Endothelial cell of umbilical vein (primary cell): Measurements from ENCODE around the gene RBMS3.

Source experiments
- EZH2 ChIP-seq: IDR thresholded peaks from 2 replicates; pipeline ENCODE4 v1.6.1; 2012; ENCODE audit warnings: borderline replicate concordance, low read depth, mild to moderate bottlenecking, moderate library complexity, low read length, inconsistent platforms; ENCODE audit not compliant: severe bottlenecking
- FOS ChIP-seq: IDR thresholded peaks from 2 replicates; pipeline ENCODE4 v1.6.1; 2011; ENCODE audit warnings: mild to moderate bottlenecking, low read length, moderate library complexity, borderline replicate concordance; ENCODE audit not compliant: insufficient read depth
- MAX ChIP-seq: IDR thresholded peaks from 2 replicates; pipeline ENCODE4 v1.6.1; 2011; ENCODE audit not compliant: insufficient read depth, insufficient read length
- MYC ChIP-seq: IDR thresholded peaks from one replicate; pipeline ENCODE4 v1.6.1; 2011; ENCODE audit warnings: mild to moderate bottlenecking, low read depth, low read length
- POLR2A ChIP-seq: IDR thresholded peaks from 2 replicates; pipeline ENCODE4 v1.6.1; 2012; ENCODE audit warnings: low read depth, mild to moderate bottlenecking, control low read depth, low read length
- POLR2AphosphoS5 ChIP-seq: IDR thresholded peaks from 2 replicates; pipeline ENCODE4 v1.6.1; 2012; ENCODE audit warnings: low read depth, mild to moderate bottlenecking, control low read depth, low read length, moderate library complexity; ENCODE audit not compliant: insufficient read depth
- TF ChIP-seq, protein P1 (sequence below), 2 donors: IDR thresholded peaks; 1 replicate in 1 of 2; 2 replicates in 1 of 2; pipeline ENCODE4 v1.5.1; 2011; ENCODE audit warnings: low read length in 2 of 2, mild to moderate bottlenecking in 2 of 2, moderate library complexity in 2 of 2, control low read depth in 1 of 2, inconsistent platforms in 1 of 2, low read depth in 1 of 2; ENCODE audit not compliant: insufficient read depth in 1 of 2; ENCODE audit errors: extremely low read depth in 1 of 2

GRCh38 chr3:29414468-29415224 lies 133.8 kb downstream of the RBMS3 start:
- no peak for TF ChIP-seq EZH2
- TF ChIP-seq POLR2A: no peak
- TF ChIP-seq MAX: no peak
- TF ChIP-seq, protein P1, sequence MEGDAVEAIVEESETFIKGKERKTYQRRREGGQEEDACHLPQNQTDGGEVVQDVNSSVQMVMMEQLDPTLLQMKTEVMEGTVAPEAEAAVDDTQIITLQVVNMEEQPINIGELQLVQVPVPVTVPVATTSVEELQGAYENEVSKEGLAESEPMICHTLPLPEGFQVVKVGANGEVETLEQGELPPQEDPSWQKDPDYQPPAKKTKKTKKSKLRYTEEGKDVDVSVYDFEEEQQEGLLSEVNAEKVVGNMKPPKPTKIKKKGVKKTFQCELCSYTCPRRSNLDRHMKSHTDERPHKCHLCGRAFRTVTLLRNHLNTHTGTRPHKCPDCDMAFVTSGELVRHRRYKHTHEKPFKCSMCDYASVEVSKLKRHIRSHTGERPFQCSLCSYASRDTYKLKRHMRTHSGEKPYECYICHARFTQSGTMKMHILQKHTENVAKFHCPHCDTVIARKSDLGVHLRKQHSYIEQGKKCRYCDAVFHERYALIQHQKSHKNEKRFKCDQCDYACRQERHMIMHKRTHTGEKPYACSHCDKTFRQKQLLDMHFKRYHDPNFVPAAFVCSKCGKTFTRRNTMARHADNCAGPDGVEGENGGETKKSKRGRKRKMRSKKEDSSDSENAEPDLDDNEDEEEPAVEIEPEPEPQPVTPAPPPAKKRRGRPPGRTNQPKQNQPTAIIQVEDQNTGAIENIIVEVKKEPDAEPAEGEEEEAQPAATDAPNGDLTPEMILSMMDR (IDR thresholded peaks at IDR 0.05; ENCODE audit: extremely low read depth in 1 of 2, insufficient read depth in 1 of 2, low read depth in 1 of 2, low read length in 2 of 2): no peak
- no peak for TF ChIP-seq POLR2AphosphoS5
- TF ChIP-seq FOS: no peak
- TF ChIP-seq MYC: no peak
